ENCODE data around the gene POLA2.
"Not testable (repeated sequence)": the region's sequence is repeated elsewhere in the genome, so short reads cannot be mapped to it uniquely, and the experiment has no call there.

POLA2 gene, protein sequence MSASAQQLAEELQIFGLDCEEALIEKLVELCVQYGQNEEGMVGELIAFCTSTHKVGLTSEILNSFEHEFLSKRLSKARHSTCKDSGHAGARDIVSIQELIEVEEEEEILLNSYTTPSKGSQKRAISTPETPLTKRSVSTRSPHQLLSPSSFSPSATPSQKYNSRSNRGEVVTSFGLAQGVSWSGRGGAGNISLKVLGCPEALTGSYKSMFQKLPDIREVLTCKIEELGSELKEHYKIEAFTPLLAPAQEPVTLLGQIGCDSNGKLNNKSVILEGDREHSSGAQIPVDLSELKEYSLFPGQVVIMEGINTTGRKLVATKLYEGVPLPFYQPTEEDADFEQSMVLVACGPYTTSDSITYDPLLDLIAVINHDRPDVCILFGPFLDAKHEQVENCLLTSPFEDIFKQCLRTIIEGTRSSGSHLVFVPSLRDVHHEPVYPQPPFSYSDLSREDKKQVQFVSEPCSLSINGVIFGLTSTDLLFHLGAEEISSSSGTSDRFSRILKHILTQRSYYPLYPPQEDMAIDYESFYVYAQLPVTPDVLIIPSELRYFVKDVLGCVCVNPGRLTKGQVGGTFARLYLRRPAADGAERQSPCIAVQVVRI

GRCh38 chr11:65261591-65262380, at the start of gene POLA2:
Gene POLA2, plus strand, starts transcription at chr11:65261962. Its CDS starts 331 bp downstream, at chr11:65262293.
- DNase-seq (ENCODE audit: low read depth): peak; percentile 75

DNA sequence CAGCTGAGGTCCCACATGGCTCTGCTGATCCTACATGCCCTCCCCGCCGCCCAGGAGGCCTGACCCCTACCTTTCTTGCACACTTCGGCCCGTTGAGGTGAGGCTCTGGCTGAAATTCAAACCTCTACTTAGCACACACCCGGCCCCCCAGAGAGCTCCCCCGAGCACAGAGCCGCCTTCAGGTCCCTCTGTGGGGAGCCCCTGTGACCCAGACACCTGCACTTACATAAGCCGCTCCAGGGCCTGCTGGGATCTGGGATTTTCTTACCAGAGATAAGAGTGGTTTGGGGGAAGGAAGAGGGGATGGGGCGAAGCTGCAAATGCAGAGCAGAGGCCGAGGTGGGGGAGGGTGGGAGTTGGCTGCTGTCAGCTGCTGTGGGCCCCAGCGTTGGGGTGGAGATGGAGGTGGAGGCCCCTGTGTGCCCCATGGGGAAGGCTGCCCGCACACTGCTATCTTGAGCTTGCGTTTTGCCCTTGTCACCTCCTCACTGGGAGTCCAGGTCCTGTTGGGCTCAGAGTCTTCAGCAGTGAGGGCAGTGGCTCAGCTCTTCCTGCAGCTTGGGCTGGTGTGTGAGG, 49.4 kb upstream of the POLA2 start:
- no peak for DNase-seq (ENCODE audit: low read depth)

DNA sequence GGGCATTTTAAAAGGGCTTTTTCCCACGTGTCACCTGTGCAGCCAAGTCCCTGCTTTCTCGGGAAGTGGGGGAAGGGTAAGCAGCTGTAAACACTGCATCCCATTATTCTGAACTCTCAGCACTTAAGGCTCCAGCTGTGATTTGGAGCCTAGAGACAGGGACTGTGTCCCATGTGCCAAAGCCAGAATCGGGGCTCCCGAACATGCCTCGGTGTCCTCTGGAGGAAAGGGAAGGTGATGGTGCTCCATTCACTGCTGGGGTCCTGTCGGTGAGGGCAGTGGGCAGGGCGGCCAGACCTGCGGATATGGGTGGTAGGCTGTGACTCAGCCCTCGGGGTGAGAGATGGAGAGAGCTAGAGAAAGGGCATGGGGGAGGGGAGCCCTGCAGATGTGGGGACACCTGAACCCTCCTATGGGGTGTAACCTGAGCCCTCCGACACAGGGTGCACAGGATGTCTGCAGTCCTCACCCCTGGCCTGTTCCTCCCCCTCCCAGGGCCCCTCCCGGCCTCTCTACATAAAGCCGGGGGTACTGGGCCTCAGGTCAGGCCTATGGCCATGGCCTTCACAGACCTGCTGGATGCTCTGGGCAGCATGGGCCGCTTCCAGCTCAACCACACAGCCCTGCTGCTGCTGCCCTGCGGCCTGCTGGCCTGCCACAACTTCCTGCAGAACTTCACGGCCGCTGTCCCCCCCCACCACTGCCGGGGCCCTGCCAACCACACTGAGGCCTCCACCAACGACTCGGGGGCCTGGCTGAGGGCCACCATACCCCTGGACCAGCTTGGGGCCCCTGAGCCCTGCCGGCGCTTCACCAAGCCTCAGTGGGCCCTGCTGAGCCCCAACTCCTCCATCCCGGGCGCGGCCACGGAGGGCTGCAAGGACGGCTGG, 48.2 kb upstream of the POLA2 start:
- no peak for DNase-seq (ENCODE audit: low read depth)

DNA sequence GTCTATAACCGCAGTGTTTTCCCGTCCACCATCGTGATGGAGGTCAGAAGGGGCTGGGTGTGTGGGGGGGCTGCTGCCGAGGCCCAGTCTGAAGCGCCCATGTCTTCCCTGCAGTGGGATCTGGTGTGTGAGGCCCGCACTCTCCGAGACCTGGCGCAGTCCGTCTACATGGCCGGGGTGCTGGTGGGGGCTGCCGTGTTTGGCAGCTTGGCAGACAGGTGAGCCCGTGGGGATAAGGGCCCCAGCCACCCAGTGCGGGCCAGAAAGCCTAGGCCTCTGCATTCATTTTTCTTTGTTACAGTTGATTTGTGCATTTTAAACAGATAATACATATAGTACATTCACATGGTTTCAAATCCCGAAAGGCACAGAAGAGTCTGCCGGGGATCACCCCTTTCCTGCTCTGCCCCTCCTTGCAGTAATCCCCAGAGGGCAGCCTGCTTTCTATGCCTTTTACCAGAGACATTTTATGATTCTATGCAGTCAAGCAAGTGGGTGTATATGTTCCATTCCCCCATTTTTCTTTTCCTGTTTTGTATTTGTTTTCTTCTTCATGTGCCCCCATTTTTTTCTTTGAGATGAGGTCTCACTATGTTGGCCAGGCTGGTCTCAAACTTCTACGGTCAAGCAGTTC, 47.4 kb upstream of the POLA2 start:
- no peak for DNase-seq (ENCODE audit: low read depth)

- no peak for DNase-seq (ENCODE audit: low read depth)
Measured at GRCh38 chr11:65215441-65216076, 46.2 kb upstream of the POLA2 start.

GRCh38 chr11:65216830-65217229, 44.9 kb upstream of the POLA2 start:
- DNase-seq (ENCODE audit: low read depth): no peak

GRCh38 chr11:65217441-65218423, 44.0 kb upstream of the POLA2 start:
- no peak for DNase-seq (ENCODE audit: low read depth)

GRCh38 chr11:65218446-65218845, 43.3 kb upstream of the POLA2 start:
- DNase-seq (ENCODE audit: low read depth): no peak

- DNase-seq (ENCODE audit: low read depth): peak; percentile 35
Measured at GRCh38 chr11:65219930-65220213, 41.9 kb upstream of the POLA2 start.

- DNase-seq (ENCODE audit: low read depth): no peak
Measured at GRCh38 chr11:65221026-65221425, 40.7 kb upstream of the POLA2 start.

DNA sequence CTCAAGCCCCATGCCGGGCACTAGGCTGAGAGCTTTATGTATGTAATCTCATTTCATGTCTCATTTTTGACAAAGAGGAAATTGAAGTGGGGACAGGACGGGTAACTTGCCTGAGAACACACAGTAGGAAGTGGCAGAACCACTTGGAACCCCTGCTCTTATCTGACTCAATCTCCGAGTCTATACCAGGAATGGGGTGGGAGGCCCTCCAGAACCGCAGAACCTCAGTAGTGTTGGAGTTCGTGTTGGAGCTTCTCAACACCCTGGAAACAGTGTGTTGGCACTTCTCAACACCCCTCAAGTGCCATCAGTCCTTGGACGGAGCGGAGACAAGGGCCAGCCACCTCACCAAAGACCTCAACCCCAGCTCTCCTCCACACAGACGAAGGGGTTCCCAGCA, 38.8 kb upstream of the POLA2 start:
- no peak for DNase-seq (ENCODE audit: low read depth)

GRCh38 chr11:65224930-65225278, 36.9 kb upstream of the POLA2 start:
- no peak for DNase-seq (ENCODE audit: low read depth)

DNA sequence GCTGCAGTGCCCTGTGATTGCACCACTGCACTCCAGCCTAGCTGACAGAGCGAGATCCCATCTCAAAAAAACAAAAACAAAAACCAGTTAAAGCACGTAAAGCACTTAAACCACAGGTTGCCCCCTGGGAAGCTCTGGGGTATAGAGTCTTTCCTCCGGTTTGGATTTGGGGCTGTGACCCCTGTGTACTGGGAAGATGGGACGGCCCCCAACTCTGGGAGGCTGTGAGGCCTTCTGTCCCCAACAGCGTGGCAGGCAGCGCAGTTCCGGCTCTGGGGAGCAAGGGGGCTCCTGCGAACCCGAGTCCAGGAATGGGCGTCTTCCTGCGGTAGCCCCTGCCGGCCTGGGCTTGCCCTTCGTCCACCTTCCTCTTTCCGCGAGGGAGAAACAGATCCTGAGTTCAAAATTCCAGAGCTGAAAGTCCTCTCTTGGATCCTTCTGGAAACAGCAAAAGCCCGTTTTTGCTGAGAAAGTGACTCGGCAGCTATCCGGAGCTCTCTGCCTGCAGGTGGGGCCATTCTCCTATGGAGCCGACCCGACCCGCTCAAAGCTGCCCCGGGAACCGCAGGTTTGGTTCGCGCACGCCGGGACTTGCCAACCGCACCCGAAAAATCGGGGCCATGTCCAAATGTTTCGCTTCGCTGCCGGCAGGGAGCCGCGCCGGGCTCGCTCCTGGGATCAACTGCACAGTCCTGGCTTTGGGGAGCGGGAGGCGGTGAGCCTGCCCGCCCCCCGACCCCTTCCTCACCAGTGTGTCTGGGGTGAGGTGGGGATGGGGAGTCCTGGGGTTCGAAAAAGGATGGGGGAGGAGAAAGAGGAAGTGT, 36.3 kb upstream of the POLA2 start:
- DNase-seq (ENCODE audit: low read depth): no peak

GRCh38 chr11:65226103-65226442, 35.7 kb upstream of the POLA2 start:
- DNase-seq (ENCODE audit: low read depth): no peak

GRCh38 chr11:65227879-65228278, 33.9 kb upstream of the POLA2 start:
- DNase-seq (ENCODE audit: low read depth): no peak

DNA sequence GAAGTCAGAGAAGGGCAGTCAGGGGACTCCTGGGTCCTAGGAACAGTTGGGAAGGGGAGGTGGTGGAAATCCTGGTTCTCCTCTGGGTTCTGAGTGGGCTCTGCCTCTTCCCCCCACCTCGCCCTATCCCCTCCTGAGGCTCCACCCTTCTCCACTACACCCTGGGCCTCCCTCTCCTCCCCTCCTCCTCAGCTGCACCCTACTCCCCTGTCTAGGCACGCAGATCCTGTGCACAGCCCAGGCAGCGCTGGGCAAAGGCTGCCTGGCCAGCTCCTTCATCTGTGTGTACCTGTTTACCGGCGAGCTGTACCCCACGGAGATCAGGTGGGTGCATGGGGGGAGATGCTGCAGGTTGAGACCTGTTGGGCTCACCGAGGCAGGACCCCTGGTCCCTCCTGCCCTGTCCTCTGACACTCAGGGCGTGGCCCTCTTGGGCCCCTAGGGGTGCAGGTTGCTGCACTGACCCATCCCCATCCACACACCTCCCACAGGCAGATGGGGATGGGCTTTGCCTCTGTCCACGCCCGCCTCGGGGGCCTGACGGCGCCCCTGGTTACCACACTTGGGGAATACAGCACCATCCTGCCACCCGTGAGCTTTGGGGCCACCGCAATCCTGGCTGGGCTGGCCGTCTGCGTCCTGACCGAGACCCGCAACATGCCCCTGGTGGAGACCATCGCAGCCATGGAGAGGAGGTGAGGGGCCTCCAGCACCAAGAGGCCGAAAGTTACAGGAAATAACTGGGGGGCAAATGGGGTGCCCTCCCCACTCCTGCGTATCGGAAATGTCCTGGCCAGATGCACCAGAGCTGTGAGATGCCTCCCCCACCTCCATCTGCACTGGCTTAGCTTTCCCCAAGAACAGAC, 25.3 kb upstream of the POLA2 start:
- DNase-seq (ENCODE audit: low read depth): no peak

GRCh38 chr11:65238302-65238701, 23.5 kb upstream of the POLA2 start:
- DNase-seq (ENCODE audit: low read depth): not testable (repeated sequence)

GRCh38 chr11:65241134-65241533, 20.6 kb upstream of the POLA2 start:
- no peak for DNase-seq (ENCODE audit: low read depth)
